SK-N-SH treated with all-trans-retinoic acid at 6 μM for 48 hours (cell line): ENCODE data around the gene PCDH9.

Experiments
- ATAC-seq: fragments of 200-7000 bp; cut with Tn5 transposase; 3 replicates; pipeline ENCODE4 v1.9.1; 2020; ENCODE audit warnings: mild to moderate bottlenecking, moderate library complexity
- ARNTL ChIP-seq: fragments of 450-650 bp; formaldehyde crosslinking; IDR thresholded peaks from 2 replicates; pipeline ENCODE4 v1.5.0; 2020; ENCODE audit warnings: low read depth, mild to moderate bottlenecking, moderate library complexity, borderline replicate concordance
- CREB5 ChIP-seq: fragments of 250-450 bp; sonication (Bioruptor Pico); IDR thresholded peaks from 2 replicates; pipeline ENCODE4 v1.5.1; 2020; ENCODE audit warnings: low read depth, mild to moderate bottlenecking, moderate library complexity
- CSDC2 ChIP-seq: fragments of 250-450 bp; sonication (Bioruptor Pico); IDR thresholded peaks from 2 replicates; pipeline ENCODE4 v1.5.0; 2020; ENCODE audit warnings: mild to moderate bottlenecking, moderate library complexity
- ESRRG ChIP-seq: fragments of 250-450 bp; sonication (Bioruptor Pico); IDR thresholded peaks from 2 replicates; pipeline ENCODE4 v1.6.1; 2021; ENCODE audit warnings: mild to moderate bottlenecking
- GLIS3 ChIP-seq: fragments of 250-450 bp; sonication (Bioruptor Pico); IDR thresholded peaks from 2 replicates; pipeline ENCODE4 v1.5.0; 2020; ENCODE audit warnings: mild to moderate bottlenecking, moderate library complexity
- ISL1 ChIP-seq: fragments of 250-450 bp; sonication (Bioruptor Pico); IDR thresholded peaks from 2 replicates; pipeline ENCODE4 v2.1.2; 2022; ENCODE audit warnings: mild to moderate bottlenecking, moderate library complexity
- OSR1 ChIP-seq: fragments of 250-450 bp; sonication (Bioruptor Pico); IDR thresholded peaks from 2 replicates; pipeline ENCODE4 v1.8.0; 2022; ENCODE audit warnings: moderate library complexity, mild to moderate bottlenecking, inconsistent platforms
- PPARA ChIP-seq: fragments of 250-450 bp; sonication (Bioruptor Pico); IDR thresholded peaks from 2 replicates; pipeline ENCODE4 v1.5.0; 2020; ENCODE audit warnings: mild to moderate bottlenecking, borderline replicate concordance
- RARB ChIP-seq: fragments of 250-450 bp; sonication (Bioruptor Pico); IDR thresholded peaks from 2 replicates; pipeline ENCODE4 v1.8.0; 2021; ENCODE audit warnings: mild to moderate bottlenecking, moderate library complexity
- TCF4 ChIP-seq: fragments of 250-450 bp; sonication (Bioruptor Pico); IDR thresholded peaks from 2 replicates; pipeline ENCODE4 v1.8.0; 2021; ENCODE audit warnings: mild to moderate bottlenecking, moderate library complexity, borderline replicate concordance
- TOX ChIP-seq: fragments of 250-450 bp; sonication (Bioruptor Pico); IDR thresholded peaks from 2 replicates; pipeline ENCODE4 v1.8.0; 2021; ENCODE audit warnings: mild to moderate bottlenecking, moderate library complexity, borderline replicate concordance
- ZC3H10 ChIP-seq: fragments of 250-450 bp; sonication (Bioruptor Pico); IDR thresholded peaks from 2 replicates; pipeline ENCODE4 v1.5.1; 2021; ENCODE audit warnings: mild to moderate bottlenecking, moderate library complexity
- ZFP3 ChIP-seq: fragments of 250-450 bp; sonication (Bioruptor Pico); IDR thresholded peaks from 2 replicates; pipeline ENCODE4 v1.5.0; 2020; ENCODE audit warnings: mild to moderate bottlenecking, moderate library complexity
- ZFP30 ChIP-seq: fragments of 450-650 bp; formaldehyde crosslinking; IDR thresholded peaks from 2 replicates; pipeline ENCODE4 v1.5.0; 2022; ENCODE audit warnings: mild to moderate bottlenecking, moderate library complexity
- ZNF565 ChIP-seq: fragments of 450-650 bp; formaldehyde crosslinking; conservative IDR thresholded peaks from 2 replicates; pipeline ENCODE4 v1.5.0; 2020; ENCODE audit warnings: low read depth, mild to moderate bottlenecking, moderate library complexity
- ZNF70 ChIP-seq: fragments of 450-650 bp; formaldehyde crosslinking; IDR thresholded peaks from 2 replicates; pipeline ENCODE4 v1.5.0; 2020; ENCODE audit warnings: mild to moderate bottlenecking, moderate library complexity
- ZNF8 ChIP-seq: fragments of 450-650 bp; formaldehyde crosslinking; IDR thresholded peaks from 2 replicates; pipeline ENCODE4 v1.5.0; 2020; ENCODE audit warnings: mild to moderate bottlenecking, moderate library complexity
- TF ChIP-seq, protein P1 (sequence below): fragments of 250-450 bp; sonication (Bioruptor Pico); IDR thresholded peaks from 2 replicates; pipeline ENCODE4 v1.8.0; 2021; ENCODE audit warnings: low read depth, mild to moderate bottlenecking, moderate library complexity, borderline replicate concordance
- TF ChIP-seq, protein P2 (sequence below): fragments of 250-450 bp; sonication (Bioruptor Pico); IDR thresholded peaks from 2 replicates; pipeline ENCODE4 v1.8.0; 2020; ENCODE audit warnings: mild to moderate bottlenecking, moderate library complexity, borderline replicate concordance
- TF ChIP-seq, protein P3 (sequence below): fragments of 250-450 bp; sonication (Bioruptor Pico); IDR thresholded peaks from 2 replicates; pipeline ENCODE4 v1.5.1; 2021; ENCODE audit warnings: mild to moderate bottlenecking, moderate library complexity
- TF ChIP-seq, protein P4 (sequence below): fragments of 250-450 bp; sonication (Bioruptor Pico); IDR thresholded peaks from 2 replicates; pipeline ENCODE4 v1.5.0; 2020; ENCODE audit warnings: mild to moderate bottlenecking, moderate library complexity

The PCDH9 gene

DNA sequence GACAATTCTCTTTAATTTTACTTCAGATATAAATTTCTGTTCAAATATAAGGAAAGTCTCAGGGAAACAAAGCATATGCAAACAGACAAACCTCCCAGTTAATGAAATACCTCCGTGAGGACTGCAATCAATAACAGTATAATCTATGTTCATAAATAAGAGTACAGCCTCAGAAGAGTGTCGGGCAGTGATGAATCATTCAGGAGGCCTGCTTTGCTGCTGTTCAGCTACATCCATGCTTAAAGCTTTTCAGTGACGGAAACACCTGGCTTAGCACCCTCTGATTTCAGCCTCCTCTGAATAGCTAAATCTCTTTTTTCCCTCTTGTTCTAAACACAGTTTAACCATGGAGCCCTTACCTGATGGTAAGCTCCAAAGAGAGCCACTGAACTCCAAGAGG lies 69.0 kb downstream of the PCDH9 start:
- TF ChIP-seq ARNTL: no peak
- TF ChIP-seq OSR1 (CRISPR knock-in tag): no peak
- TF ChIP-seq ZC3H10 (CRISPR knock-in tag): no peak
- TF ChIP-seq, protein P1, sequence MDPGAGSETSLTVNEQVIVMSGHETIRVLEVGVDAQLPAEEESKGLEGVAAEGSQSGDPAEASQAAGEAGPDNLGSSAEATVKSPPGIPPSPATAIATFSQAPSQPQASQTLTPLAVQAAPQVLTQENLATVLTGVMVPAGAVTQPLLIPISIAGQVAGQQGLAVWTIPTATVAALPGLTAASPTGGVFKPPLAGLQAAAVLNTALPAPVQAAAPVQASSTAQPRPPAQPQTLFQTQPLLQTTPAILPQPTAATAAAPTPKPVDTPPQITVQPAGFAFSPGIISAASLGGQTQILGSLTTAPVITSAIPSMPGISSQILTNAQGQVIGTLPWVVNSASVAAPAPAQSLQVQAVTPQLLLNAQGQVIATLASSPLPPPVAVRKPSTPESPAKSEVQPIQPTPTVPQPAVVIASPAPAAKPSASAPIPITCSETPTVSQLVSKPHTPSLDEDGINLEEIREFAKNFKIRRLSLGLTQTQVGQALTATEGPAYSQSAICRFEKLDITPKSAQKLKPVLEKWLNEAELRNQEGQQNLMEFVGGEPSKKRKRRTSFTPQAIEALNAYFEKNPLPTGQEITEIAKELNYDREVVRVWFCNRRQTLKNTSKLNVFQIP (CRISPR knock-in tag): no peak
- TF ChIP-seq PPARA: no peak
- TF ChIP-seq ZFP30 (CRISPR knock-in tag): no peak
- TF ChIP-seq ISL1: no peak
- TF ChIP-seq ZFP3 (CRISPR knock-in tag): no peak
- no peak for TF ChIP-seq ESRRG (CRISPR knock-in tag)
- ATAC-seq: no peak

DNA sequence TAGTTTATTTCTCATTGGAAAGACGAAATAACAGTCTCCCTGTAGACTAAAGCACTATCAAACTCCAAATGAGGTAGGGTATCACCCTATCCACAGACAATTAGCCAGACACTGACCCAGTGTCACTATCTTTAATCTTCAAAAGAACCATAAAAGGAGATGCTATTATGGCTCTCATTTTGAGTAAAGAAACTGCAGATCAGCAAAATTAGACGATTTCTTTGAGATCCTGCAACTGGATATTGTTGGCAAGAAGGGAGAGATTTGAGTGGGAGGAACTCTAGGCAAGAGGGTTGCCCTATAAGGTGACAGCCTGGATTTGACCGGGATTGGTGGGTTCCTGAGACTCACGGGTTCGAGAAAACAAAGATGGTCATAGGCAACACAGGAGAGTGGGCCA lies 71.2 kb downstream of the PCDH9 start:
- no peak for TF ChIP-seq GLIS3 (CRISPR knock-in tag)
- no peak for TF ChIP-seq PPARA
- TF ChIP-seq ZNF8: no peak
- no peak for TF ChIP-seq CSDC2
- TF ChIP-seq, protein P1 (CRISPR knock-in tag): no peak
- TF ChIP-seq ZFP3 (CRISPR knock-in tag): no peak
- no peak for TF ChIP-seq ZC3H10 (CRISPR knock-in tag)
- TF ChIP-seq ESRRG (CRISPR knock-in tag): no peak
- no peak for ATAC-seq

DNA sequence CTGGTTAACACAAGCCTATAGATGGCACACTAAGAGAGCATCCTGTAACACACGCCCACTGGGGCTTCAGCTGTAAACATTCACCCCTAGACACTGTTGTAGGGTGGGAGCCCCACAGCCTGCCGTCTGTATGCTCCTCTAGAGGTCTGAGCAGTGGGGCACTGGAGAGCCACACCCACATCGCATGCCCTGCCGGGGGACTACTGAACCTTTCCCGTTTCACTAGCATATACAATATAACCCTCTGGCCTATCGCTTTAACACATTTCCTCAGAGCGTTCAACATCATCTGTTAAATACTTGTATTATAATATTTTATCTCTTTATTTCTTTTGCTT lies 73.4 kb downstream of the PCDH9 start:
- TF ChIP-seq CREB5 (CRISPR knock-in tag) (no peak), ARNTL (no peak), RARB (CRISPR knock-in tag) (no peak), ZNF565 (no peak), ZNF70 (no peak), TCF4 (CRISPR knock-in tag) (no peak), CSDC2 (no peak), ZFP30 (CRISPR knock-in tag) (no peak), ZFP3 (CRISPR knock-in tag) (no peak), GLIS3 (CRISPR knock-in tag) (no peak), OSR1 (CRISPR knock-in tag) (no peak), ZNF8 (no peak), TOX (CRISPR knock-in tag) (no peak), ISL1 (no peak)
- TF ChIP-seq, protein P2, sequence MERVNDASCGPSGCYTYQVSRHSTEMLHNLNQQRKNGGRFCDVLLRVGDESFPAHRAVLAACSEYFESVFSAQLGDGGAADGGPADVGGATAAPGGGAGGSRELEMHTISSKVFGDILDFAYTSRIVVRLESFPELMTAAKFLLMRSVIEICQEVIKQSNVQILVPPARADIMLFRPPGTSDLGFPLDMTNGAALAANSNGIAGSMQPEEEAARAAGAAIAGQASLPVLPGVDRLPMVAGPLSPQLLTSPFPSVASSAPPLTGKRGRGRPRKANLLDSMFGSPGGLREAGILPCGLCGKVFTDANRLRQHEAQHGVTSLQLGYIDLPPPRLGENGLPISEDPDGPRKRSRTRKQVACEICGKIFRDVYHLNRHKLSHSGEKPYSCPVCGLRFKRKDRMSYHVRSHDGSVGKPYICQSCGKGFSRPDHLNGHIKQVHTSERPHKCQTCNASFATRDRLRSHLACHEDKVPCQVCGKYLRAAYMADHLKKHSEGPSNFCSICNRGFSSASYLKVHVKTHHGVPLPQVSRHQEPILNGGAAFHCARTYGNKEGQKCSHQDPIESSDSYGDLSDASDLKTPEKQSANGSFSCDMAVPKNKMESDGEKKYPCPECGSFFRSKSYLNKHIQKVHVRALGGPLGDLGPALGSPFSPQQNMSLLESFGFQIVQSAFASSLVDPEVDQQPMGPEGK (CRISPR knock-in tag): no peak
- TF ChIP-seq, protein P3, sequence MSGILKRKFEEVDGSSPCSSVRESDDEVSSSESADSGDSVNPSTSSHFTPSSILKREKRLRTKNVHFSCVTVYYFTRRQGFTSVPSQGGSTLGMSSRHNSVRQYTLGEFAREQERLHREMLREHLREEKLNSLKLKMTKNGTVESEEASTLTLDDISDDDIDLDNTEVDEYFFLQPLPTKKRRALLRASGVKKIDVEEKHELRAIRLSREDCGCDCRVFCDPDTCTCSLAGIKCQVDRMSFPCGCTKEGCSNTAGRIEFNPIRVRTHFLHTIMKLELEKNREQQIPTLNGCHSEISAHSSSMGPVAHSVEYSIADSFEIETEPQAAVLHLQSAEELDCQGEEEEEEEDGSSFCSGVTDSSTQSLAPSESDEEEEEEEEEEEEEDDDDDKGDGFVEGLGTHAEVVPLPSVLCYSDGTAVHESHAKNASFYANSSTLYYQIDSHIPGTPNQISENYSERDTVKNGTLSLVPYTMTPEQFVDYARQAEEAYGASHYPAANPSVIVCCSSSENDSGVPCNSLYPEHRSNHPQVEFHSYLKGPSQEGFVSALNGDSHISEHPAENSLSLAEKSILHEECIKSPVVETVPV (CRISPR knock-in tag): no peak
- TF ChIP-seq, protein P4, sequence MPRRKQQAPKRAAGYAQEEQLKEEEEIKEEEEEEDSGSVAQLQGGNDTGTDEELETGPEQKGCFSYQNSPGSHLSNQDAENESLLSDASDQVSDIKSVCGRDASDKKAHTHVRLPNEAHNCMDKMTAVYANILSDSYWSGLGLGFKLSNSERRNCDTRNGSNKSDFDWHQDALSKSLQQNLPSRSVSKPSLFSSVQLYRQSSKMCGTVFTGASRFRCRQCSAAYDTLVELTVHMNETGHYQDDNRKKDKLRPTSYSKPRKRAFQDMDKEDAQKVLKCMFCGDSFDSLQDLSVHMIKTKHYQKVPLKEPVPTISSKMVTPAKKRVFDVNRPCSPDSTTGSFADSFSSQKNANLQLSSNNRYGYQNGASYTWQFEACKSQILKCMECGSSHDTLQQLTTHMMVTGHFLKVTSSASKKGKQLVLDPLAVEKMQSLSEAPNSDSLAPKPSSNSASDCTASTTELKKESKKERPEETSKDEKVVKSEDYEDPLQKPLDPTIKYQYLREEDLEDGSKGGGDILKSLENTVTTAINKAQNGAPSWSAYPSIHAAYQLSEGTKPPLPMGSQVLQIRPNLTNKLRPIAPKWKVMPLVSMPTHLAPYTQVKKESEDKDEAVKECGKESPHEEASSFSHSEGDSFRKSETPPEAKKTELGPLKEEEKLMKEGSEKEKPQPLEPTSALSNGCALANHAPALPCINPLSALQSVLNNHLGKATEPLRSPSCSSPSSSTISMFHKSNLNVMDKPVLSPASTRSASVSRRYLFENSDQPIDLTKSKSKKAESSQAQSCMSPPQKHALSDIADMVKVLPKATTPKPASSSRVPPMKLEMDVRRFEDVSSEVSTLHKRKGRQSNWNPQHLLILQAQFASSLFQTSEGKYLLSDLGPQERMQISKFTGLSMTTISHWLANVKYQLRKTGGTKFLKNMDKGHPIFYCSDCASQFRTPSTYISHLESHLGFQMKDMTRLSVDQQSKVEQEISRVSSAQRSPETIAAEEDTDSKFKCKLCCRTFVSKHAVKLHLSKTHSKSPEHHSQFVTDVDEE (CRISPR knock-in tag): no peak
- TF ChIP-seq, protein P1 (CRISPR knock-in tag): no peak
- ATAC-seq: no peak
